Hematopoietic multipotent progenitor cell treated with erythropoietin and hydrocortisone succinate and interleukin-3 and kit ligand, for 8 days (in vitro differentiated cells): ENCODE data around the gene ESPN.

Source experiments
- DNase-seq: peaks from one replicate; pipeline ENCODE4 v3.0.0-alpha.2; 2015

The ESPN gene

DNA sequence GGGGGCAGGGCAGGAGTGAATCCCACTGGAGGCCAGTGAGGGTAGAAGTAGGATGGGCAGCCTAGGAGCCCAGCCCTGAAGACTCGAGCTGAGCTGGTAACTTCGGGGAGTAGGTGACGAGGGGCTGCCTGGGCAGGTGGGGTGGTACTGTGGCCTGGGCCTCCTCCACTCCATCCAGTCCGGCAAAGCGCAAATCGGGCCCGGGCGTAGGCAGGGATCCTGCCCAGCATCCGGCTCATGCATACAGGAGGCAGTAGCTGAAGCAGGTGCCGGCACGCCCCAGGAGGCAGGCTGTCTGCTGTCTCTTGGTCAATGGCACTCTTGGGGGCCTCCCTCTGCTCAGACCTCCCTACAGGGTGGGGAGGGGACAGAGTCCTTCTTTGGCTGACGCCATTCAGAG, 42.6 kb downstream of the ESPN start:
- no peak for DNase-seq

DNA sequence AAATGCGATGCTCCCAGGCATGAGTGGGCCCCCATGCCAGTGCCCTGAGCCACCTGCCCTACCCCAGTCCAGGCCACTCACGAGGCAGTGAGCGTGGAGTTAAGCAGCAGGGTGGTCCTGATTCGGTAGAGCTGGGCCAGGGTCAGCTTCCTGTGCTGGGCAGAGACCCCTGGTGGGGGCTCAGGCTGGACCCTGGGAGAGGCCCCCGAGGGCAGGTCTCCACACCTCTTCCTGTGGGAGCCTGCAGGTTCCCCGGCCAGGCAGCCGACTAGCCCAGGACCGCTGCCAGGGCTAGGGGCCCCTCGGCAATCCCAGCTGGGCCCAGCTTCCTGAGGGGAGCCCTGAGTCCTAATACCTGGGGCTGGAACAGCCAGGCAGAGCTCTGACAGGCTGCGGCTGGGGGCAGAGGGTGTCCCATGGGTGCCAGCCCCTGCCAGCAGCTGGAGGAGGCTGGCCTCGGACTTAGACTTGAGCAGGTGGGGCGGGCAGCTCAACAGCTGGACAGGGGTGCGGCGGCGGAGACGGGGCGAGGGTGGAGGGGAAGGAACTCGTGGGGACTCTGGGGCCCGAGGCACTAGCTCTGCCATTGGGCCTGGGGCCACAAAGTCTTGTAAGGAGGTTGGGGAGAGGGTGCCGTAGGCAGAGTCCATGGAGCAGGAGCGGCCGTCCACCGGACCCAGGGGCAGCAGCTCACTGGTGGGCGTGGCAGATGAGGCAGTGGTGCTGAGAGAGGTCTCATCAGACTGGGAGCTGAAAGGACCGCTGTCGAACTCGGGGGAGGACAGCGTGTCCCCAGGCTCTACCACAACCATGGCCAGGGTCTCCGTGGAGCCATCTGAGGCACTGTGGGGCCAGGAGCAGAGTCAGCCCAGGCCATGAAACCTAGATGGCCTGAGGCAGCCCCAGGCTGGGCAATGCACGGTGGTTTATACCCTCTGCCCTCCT, 43.4 kb downstream of the ESPN start:
- DNase-seq: no peak

DNA sequence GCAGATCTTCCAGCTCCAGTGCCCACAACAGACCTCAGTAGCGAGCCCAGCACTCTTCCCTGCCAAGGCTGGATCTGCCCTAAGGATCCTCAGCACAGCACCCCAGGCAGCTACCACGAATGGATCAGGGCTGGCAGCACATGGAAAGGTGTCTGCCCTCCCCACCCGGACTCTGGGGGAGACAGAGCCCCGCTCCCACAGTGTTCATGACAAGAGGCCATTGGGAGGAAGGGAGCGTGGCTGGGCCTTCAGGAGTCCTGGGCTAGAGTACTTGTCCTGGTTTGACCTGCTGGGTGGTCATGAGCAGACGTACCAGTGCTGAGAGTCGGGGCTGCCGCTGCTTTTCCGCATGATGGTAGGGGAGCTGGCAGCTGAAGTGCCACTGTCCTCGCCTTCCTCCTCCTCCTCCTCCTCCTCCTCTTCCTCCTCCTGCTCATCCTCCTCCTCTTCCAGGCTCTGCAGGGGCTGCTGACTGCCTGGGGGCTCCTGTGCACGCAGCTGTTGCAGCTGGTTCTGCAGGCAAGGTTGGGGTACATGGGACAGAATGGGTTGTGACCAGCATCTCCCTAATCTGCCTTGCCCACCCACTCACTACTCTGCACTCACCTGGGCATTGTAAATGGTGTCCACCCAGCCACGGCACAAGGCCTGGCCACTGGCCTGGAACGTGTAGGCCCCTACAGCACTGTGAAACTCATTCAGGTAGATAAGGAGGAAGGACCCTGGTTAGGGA, 44.3 kb downstream of the ESPN start:
- DNase-seq: no peak

DNA sequence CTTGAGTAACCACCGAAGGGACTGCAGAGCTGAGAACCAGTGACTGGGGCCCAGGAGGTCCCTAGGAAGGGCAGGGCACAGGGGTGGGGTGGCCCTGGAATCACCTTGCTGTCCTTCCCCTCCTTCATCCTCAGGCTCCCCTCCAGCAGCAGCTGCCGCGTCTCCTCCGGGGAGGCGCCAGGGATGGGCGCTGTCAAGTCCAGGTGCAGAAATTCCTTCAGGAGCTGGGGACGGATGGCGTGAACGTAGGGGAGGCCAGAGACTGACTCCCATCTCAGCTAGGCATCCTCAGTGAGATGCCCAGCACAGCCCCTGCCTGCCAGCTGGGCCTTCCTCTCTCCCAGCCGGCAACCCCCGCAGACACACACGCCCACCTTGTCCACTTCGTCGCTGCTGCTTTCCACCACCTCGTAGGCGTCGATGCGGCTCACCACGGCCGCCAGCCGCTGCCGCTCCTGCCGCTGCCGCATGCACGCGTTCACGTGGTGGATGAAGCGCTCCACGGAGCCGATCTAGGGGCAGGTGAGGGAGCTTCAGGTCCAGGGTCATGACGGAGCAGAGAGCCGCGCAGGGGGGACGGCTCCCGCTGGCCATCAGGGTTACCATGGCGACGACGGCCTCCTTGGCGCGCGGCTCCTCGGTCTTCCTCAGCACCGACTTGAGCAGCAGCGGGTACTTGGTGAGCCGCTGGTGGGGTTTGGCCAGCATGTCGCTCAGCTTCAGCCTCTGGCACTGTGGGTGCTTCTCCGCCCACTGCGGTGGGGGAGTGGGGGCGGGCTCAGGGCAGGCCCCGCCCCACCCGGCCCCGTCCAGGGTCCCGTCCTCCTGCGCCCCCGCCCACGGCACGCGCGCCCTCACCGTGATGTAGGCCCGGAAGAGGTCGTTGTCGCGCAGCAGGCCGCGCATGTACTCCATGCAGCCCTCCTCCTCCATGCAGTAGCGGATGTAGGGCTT, 45.8 kb downstream of the ESPN start:
- DNase-seq: no peak

DNA sequence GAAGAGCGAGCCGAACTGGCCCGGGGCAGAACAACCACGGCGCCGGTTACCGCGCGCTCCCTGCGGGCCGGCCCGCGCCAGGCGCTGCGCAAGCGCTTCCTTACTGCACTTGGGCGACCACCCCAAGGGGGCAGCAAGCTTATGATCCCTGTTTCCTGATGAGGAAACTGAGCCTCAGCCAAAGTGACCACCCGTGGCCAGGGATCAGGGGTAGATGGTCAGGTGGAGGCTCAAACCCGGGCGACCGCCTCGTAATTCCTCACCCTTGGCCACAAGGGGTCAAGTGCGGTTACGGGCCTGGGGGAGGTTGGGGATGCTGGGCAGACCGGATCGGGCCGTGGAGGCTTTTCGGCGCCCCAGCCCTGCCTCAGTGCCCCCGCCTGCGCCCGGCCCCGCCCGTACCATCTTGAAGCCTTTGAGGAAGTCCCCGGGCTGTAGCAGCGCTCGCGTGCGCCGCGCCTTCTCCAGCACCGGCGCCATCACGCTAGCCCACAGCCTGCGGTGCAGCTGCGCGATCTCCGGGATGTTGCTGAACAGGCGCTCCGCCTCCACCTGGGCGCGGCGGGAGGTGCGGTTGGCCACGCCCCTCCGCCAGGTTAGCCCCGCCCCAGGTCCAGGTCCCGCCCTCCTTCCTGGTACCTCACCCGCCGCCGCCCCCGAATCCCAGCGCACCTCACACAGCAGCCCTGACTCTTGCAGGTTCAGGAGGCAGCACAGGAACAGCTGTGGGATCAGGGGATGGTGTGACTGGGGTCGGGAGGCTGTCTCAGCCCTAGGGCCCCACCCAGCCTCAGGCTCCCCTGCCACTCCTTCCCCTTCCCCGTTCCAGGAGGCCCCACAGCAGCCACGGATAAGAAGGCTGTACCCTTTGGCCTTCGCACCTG, 46.8 kb downstream of the ESPN start:
- DNase-seq: no peak

DNA sequence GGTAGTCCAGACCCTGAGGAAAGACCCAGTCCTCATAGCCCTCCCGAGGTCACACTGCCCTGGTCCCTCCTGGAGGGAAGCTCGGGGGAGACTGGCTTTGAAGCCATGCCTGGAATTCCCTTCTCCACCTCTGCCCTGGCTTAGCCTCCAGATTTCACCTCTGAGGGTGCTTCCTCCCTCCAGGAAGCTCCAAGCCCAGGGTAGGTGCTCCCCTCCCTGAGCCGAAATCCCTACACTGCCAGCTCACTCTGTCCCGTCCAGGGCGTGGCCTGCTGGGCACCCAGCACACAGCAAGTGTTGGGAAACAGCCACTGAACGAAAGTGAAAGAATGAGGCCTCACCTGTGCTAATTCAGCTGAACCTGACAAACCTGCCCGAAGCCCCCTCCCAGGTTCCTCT, 47.4 kb downstream of the ESPN start:
- DNase-seq: no peak

DNA sequence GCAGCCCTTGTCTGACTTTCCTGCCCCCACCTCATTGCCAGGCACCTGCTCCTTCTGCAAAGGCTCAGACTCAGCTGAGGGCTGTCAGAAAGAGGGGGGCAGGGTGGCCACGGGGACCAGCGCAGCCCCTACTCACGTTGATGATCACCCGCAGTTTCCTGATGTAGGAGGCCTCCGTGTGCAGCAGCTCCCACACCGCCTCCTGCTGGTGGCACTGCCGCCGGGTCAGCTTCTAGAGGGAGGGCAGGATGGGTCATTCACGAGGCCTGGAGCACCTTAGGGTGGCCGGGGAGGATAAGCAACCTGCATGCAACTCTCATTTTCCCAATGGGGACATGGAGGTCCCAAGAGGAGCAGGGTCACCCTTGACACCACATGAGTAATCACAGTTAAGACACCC, 47.8 kb downstream of the ESPN start:
- no peak for DNase-seq

DNA sequence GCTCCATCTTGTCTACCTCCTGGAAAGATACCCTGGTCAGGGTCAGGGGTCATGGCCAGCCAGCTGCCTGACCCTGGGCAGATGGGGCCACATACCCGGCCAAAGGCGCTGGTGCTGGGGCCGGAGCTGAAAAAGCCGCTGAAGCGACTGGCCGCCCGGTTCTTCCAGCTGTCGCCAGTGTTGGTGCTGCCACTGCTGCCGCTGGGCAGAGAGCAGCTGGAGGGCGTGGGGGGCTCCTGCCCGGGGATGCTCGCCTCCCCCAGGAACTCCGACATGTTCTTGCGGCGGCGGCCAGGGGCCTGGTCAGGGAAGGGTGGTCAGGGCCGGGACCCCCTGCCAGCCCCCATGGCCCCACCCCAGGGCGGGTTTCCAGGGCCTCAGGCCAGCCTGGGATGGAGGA, 48.6 kb downstream of the ESPN start:
- no peak for DNase-seq

DNA sequence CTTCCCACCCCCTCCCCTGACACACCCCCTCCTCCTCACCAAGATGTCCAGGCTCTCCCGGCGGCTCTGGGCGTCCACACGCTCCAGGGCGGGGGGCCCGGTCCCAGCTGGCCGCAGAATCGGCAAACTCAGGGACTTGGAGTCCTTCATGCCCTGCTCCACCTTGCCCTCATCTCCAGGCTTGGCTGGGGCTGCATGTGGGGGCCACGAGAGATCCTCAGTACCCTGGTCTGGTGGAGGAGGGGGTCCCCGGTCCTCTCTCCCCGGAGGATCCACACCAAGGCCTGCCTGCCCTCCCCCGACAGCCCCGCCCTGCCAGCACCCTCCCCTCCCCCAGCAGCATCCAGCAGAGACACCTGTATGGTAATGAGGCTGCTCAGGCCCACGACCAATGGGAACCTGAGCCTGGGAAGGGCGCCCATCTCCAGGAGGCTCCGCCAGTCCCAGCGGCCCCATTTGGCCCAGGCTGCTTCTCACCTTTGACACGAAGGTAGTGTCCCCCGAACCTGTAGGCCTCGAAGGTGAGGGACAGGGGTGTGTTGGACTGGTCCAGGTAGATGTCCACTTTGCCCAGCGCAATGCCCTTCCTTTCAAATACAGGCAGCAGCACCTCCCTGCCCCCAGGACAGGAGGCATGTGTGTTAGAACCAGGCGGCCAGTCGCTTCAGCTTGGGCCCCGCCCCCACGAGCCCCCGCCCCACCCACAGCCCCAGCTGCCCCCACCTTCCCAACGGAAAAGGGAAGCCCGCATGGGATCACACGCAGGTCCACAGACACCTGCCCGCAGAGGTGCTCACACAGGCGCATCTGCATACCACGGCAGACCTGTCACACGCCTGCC, 49.6 kb downstream of the ESPN start:
- no peak for DNase-seq

DNA sequence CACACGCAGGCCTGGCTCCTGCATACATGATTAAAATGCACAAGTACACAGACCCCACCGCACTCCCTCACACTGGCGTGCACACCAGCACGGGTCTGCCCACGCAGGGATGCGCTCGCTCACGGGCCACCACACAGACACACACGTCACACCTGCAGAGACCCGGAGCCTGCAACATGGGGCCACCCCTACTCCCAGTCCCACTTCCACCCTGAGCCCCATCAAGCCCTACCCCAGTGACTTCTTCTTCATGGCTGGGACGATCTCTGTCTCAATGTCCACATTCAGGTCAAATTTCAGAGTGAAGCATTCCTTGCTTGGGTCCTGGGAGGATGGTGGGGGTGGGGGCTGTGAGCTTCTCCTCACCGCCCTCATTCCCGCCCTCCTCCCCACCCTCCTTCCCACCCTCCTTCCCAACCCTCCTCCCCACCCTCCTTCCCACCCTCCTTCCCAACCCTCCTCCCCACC, 50.3 kb downstream of the ESPN start:
- no peak for DNase-seq

DNA sequence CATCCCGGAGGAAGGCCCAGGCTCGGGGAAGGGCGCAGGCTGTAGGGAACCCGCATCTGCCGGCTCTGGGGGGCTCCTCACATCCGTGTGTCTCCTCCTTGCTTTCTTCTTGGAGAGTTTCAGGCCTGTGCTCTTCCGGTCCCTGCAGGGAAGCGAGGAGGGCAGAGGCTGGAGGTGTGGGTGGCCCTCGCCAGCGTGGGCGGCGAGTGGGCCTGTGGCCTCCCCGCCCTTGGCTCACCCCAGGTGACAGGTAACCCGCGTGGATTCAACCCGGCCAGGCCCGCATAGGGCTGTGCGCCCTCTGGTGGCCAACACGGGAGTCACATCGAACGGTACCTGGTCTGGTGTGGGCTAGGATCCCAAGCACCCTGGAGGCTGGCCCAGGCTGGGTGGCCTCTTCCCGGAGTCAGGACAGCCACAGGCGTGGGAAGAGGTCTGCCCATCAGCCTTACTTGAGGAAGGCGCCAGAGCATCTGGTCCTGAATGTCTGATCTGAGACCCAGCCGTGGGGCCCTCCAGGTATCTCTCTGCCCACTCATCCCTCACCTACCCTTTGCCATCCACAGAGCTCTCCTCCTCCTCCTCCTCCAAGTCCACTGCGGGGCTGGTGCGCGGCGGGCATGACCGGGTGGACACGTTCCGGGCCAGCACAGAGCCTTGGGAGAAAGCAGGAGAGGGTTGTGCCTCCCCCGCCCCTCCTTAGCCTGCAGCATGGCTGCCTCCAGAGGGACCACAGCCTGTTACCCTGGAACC, 51.0 kb downstream of the ESPN start:
- peak; percentile 39 for DNase-seq

DNA sequence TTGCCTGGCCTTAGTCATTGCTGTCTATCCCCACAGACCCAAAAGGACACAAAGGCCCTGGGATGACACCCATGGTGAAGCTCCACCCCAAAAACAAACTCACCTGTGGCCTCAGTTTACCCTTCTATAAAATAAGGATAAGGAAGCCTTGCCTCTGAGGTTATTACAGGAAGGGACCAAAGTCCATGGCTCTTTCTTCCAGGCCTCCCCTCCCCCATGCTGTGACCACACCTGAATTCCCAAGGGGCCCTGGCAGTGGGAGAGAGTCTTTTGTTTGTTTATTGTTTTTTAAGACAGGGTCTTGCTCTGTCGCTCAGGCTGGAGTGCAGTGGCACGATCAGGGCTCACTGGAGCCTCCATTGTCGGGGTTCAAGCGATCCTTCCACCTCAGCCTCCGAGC, 51.9 kb downstream of the ESPN start:
- no peak for DNase-seq

DNA sequence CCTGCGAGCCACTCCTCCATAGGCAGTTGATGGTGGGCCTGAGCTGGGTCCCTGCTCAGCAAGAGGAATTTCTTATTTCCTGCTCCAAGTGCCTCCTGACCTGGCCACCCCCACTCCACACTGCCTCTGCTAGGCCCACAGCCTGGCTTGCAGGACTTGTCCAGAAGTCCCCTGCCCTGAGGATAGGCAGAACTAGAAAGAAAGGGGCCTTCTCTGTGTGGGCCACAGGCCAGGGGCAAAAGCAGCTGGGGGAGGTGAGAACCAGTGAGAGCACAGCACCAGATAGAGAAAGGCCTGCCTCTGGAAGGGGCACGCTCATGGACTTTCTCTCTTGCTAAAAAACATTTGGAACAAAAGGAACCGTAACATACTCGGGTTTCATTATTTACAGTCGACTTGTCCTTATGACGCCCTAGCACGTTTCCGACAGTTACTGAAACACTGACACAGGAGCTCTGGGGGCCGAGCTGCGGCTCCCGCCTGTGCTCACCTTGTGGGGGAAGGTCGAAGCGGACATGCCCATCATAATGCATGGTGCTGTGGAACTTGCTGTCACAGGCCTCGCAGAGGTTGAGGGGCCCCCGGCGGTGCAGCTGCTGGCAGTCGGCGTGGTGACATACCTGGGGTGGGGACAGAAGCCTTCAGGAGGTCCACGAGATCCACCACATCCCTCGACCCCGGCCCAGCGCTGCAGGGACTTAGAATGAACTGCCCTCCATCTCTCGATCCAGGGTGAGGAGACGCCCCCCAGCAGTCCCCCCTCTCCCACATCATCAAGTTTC, 52.7 kb downstream of the ESPN start:
- no peak for DNase-seq

DNA sequence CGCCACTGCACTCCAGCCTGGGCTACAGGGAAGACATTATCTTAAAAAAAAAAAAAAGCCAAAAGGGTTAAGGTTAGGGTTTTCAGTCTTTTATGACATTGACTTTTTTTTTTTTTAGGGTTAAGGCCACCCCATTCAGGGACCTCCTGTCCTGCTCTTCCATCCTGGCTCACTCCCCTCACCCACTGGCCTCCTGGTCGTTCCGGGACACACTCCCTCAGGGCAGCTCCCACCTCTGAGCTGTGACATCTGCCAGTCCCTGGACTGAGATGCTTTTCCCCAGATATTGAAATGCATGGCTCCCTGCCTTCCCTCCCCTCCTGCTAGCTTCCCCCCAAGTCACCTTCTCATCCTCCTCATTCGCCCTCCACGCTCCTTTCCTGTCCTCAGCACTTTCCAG, 57.2 kb downstream of the ESPN start:
- no peak for DNase-seq

DNA sequence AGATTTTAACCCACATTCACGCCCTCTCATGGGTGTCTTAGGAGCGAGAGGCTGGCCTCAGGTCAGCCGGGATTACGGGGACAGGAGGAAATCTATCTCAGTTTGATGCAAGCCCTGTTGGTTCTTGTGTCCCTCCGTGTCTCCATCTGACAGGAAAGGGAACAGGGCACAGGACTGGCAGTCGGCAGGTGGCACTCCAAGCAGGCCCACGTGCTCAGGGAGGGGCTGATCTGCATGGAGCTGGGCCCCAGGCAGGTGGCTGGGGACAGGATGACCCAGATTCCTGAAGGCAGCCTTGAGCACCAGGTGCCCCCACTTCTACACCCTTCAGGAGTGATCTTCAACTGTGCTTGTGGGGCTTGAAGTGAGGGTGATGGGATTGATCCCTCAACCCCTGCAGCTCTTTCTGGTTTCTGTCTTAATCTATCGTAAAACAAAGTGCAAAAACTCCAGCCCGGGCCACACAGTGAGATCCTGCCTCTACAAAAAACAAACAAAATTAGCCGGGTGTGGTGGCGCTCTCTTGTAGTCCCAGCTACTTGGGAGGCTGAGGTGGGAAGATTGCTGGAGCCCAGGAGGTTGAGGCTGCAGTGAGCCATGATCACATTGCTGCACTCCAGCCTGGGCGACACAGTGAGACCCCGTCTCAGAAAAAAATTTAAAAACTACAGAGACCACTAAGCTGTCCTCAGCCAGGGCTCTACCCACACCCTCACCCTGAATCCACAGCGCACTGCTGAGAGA, 58.6 kb downstream of the ESPN start:
- DNase-seq: no peak

DNA sequence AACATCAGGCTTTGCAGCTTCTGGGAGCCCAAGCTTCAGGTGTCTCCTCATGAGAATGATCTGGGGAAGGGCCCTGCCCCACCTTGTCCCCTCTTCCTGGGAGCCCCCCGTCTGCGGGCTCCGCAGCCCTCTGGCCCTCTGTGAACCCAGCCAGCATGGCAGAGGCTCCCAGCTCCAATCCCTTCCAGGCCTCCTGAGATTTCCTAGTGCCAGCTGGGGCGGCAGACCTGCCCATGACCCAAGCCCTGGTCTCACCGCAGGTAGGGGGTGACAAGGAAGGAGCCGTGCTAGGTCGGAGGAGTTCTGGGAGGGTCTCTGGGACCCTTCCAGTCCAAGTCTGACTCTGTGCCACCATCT, 59.2 kb downstream of the ESPN start:
- no peak for DNase-seq

DNA sequence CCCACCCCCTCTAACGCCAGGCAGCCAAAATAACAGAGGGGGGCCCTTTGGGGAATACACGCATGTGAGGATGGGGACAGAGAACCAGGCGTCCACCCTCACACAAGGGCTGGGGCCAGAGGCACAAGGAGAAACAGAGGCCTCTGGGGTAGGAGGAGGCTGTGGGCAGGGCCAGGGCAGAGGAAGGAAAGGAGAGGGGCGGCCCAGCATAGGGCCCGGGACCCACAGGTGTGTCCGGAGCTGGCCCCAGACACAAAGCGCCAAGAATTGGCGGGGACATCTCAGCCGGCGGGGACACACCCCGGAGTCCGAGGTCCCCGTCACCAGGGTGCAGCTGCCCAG, 60.2 kb downstream of the ESPN start:
- no peak for DNase-seq

DNA sequence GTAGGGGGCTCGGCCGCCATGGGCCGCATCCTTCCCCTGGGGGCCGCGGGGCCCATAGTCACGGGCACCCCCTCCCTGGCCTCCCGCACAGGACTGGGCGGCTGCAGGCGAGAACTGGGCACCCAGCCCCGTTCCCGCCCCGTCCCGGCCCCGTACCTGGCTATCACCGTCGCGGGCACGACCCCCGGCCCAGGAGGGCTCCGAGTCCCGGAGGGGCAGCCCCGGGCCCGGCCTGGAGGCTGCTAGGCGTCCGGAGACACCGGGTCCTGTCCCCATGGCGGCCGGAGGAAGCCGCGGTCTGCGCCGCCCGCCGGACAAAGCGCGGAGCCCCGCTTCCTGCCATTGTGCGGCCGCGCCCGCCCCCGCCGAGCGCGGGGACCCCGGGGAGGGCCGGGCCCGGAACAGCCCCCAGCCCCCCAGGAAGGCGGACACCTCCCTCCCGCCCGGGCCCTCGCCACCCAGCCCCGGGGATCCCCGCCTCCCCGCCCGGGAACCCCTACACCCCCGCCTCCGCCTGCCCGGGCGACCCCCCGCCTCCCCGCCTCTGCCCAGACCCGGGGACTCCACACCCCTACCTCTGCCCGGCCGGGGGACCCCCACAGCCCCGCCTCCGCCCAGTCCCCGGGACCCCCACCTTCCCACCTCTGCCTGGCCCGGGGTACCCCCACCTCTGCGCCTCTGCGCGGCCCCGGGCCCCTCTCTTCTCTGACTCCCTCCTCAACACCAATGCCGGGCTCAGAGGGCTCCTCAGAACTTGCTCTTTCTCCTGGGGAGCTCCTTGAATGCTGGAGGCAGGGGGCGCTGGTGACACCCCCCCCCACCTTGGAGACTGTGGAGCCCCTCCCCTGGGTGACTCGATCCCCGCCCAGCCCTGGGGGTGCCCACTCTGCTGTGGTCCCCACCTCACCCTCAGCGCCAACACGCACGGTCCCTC, 60.9 kb downstream of the ESPN start:
- DNase-seq: no peak
